G401.6 (cell line): ENCODE measurements around the gene SP1.

Source experiments
- FAIRE-seq: peaks from 2 replicates; lab custom pipeline; 2012; peaks lifted over from hg19 to GRCh38; lab: Jason Lieb, UNC

The SP1 gene

DNA sequence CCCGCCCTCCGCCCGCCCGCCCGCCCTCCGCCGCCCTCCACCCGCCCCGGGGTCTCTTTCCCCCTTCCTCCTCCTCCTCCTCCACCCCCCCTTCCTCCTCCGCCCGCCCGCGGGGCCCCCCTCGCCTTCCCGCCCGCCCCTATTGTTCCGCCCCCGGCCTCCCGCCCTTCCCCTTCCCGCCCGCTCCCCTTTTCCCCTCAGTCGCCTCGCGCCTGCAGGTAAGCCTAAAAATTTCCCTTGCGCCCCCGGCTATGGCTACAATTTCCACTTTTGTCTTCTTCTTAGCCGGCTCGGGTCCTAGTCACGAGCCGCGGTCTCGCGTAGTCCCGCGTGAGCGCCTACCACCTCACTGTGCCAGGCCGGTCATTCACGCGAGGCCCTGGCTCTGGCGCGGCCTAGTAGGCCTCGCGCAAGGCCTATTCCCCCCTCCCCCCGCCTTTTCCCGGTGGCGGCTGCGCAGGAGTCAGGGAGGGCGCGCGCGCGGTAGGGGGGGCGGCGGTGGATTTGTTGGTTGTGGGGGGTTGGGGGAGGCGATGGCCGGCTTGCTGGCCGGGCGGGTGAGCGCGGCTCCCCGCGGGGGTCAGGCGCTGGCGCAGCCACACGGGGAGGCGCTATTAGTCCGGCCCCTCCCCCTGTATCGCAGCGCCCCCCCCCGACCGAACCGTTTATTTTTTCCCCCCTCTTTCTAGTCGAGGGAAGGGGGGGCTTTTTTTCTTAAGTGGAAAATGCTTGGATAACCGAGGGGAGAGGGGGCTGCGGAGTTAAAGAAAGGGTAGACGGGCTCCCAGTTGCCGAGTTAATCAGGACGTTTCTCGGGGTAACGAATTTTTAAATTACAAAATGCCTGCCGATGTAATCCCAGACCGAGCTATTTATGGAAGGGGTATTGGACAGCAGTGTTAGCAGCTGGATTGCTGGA is 72.4 kb downstream of the SP1 start:
- FAIRE-seq: no peak

DNA sequence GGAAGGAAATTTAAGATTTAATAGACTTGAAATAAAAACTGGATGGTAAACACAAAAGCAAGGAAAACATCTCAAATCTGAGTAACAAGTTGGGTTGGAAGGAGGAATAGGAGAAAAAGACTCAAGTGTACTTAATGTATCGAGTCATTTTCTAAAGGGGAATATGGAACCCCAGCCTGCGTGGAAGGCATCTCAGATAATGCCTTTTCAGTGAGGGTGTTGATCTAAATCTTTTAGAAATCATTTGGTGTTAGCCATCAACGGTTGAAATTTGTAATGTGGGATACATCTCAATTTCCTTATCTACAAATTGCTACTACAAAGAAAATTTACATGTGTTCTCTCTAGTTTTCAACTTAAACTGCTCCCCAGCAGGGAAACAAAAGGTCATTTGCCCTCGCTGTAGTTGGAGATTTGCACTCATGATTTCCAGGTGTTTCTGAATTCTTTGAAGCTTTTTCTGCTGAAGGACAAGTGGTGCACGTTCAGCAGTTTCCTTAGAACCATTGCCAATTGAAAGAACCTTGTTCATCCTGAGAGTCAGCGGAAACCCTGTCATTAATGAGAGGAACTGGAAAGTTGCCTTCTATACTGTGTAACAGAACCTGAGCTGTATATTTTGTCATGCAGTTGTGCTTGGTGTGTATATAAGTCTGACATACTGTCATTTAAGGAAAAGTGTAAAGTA is 74.1 kb downstream of the SP1 start:
- no peak for FAIRE-seq

DNA sequence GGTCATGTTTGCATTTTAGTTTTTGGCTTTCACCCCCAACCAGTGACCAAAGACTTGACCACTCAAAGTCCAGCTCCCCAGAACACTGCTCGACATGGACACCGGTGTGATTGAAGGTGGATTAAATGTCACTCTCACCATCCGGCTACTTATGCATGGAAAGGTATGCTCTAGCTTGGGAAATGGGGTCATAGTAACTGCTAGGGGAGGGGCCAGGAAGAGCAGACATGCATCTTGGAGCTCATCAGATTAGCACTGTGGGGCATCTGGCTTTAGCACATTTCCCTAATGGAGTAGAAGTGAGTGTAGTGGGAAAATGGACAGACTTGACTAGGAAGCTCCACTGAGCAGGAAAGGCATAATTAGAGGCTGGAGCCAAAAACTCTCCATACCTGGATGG is 74.7 kb downstream of the SP1 start:
- FAIRE-seq: no peak

DNA sequence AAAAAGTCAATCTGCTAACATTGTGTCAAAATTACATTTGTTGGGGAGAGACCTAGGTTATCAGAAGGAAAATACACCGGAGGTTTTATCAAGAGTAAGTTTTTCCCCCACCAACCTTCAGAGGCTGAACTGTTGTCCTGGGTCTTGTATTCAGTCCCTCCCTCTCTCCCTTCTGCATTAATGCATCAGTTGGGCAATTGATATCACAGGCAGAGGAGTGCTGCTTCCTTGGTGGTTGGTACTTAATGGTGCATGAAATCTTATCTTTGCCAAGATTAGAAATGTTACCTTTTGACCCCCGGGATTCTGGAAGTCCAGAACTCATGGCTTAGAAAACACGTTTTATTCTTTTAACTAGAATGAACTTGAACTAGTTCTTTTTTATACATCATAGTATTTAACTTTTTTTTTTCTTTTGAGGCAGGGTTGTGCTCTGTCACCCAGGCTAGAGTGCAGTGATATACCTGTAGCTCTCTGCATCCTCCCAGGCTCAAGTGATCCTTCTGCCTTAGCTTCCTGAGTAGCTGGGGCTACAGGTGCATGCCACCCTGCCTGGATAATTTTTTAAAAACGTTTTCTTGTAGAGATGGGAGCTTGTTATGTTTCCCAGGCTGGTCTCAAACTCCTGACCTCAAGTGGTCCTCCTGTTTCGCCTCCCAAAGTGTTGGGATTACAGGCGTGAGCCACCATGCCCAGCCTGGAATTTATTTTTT is 76.8 kb downstream of the SP1 start:
- FAIRE-seq: no peak

DNA sequence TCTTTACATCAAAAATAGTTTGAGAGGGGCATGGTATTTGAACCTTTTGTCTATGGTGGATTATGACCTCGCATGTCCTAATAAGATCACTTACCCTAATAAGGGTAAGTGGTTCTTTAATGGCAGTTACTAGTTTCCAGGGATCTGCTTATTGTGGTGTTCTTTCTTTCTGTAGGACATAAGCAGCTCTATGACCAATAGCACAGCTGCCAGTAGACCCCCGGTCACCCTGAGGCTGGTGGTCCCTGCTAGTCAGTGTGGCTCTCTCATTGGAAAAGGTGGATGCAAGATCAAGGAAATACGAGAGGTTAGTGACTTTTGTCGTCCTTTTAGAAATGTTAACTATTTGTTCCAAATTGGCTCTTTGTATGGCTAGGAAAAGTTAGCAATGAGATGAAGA is 79.1 kb downstream of the SP1 start:
- no peak for FAIRE-seq

DNA sequence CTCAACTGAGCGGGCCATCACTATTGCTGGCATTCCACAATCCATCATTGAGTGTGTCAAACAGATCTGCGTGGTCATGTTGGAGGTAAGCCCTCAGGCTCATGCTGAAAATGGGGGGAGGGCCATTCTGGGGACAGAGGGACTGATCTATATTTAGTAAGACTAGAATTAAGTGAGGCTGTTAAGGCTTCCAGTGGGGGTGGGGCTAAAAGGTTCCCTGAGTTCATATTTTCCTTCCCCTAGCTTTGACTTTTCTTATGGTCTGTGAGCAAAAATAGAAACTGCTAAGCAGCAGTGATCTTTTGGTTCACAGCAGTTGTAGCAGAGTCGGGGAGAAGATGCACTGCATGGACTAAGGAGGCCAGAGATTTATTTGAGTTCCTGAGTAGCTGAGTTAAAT is 81.1 kb downstream of the SP1 start:
- no peak for FAIRE-seq

DNA sequence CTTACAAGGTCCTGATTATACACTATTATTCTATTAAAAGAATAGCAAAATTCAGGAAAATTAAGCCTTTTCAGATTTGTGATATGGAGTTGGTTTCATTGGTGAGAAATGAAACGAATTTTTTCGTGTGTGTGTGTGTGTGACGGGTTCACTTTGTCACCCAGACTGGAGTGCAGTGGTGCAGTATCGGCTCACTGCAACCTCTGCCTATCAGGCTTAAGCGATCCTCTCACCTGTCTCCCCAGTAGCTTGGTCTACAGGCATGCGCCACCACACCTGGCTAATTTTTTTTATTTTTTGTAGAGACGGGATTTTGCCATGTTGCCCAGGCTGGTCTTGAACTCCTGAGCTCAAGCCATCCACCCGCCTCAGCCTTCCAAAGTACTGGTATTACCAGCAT is 81.6 kb downstream of the SP1 start:
- FAIRE-seq: no peak

DNA sequence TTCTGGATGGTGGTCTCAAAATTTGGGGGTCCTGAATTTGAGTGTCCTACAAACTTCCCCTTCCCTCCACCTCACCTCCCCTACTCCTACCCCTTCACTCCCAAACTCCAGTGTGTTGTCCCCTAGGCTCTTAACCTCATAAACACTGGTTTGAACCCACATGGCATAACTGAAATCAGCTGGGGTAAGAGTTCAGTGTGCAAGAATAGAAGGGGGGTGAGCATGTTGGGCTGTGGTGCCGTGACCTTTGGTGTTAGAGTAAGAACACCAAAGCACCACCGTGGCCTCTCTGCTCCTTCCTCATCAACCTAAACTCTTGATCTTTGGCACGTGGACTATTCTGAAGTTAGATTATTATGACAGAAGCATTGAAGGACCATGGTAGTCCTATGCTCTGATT is 83.0 kb downstream of the SP1 start:
- no peak for FAIRE-seq

DNA sequence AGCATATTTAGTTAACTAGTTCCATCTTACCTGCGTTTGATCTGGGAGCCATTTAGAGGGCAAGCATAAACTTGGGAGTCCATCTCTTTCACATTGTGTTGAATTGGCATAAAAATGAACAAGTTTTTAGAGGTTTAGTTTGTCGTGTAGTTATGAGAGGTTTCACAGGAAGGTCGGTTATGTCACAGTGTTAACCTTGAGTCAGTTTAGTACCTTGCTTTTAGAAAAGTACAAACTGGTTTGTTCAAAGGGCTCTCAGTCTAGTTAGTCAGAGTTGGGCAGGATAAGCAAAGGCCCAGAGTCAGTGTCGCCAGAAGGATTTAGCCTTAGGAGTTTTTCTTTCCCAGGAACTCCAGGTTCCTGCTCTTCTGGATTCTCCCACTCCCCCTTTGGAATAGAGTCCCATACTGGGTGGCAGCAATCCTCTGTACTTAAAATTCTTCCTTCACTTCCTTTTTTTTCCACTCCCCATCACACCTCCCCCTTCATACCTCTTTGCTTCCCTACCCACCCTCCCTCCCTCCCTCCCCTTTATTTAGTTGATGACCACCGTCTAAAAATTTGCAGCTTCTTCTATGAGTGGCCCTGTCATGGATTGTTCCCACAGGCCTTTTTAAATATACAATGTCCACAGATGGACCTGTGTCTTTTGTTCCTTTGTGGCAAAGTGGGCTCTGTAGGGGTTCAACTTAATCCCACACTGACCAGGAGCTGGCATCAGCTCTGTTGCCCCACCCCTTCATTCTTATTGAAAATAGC is 84.0 kb downstream of the SP1 start:
- no peak for FAIRE-seq

DNA sequence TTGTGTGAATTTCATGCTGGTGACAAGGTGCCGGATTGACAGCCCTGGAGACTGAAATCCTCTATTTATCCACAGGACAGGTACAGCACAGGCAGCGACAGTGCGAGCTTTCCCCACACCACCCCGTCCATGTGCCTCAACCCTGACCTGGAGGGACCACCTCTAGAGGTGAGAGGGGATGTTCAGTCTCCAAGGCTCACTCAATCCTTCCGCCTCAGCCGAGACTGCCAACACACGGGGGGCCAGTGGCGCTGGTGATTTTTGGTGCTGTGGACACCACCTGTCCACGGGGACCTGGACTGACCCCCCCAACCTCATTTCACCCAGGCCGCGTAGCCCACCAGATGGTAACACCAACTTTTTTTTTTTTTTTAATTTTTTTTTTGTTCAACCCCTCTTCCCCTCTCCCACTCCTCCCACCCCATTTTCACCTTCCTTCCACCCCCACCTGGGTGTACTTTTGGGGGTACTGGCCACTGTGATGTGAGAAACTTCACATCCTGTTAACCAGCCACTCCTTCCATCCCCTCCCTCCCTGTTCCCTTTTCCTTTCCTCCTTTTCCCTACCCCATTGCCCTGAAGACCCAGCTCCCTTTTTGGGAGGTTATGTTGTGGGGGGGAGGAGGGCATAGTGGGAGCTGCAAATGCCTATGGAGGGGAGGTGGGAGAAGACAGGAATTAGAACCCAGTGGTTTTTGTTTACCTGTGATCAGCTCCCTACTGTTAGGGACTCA is 84.9 kb downstream of the SP1 start:
- FAIRE-seq: no peak

DNA sequence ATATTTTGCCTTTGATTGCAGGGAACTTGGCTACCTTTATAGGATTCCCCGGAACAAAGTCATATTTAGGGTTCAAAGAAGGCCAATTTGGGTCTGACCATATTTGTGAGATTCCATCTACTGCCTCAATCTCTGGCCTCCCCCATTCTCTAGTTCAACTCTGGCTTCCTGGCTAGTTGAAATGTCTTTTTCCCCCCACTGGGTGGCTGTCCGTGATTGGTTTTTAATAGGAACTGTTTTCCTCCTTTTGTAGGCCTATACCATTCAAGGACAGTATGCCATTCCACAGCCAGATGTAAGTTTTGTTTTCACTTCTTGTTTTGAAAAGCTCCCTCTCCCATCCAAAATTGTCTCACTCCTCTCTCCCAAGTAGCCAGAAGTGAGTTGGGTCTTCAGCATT is 85.7 kb downstream of the SP1 start:
- FAIRE-seq: no peak
